ENCODE measurements around the gene GALNT9.
"Not testable (repeated sequence)": the region's sequence is repeated elsewhere in the genome, so short reads cannot be mapped to it uniquely, and the experiment has no call there.

Gene GALNT9

DNA sequence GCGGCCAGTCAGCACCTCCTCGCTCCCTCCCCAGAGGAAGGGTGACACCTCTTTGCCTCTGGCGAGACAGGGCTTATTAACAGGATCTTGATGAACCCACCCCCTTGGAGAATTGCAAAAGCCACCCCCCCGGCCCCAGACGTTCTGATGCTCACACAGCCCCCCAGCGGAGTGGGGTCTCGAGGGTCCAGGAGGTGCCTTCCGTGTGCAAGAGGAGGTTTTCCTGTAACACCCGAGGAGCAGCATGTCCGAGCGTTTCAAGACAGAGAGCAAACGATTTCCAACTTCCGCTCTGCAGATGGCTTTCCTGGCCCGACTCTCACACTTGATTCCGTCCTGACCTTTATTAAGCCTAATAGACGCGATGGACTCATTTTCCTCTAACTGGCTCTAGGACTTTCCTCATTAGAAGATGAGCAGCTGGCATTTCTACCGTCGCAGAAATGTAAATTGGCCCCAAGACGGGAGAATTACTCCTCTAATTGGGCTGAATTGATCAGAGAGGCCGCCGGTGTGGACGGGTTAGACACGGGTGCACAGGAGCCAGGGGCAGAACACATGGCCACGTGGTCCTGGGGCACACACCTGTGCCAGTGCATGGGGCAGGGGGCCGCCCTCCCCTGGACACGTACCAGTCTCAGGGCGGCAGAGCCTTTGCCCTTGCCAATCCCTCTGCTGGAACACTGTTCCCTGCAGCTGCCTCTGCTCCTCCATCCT lies 100.8 kb downstream of the GALNT9 start:
- DNase-seq: no peak

DNA sequence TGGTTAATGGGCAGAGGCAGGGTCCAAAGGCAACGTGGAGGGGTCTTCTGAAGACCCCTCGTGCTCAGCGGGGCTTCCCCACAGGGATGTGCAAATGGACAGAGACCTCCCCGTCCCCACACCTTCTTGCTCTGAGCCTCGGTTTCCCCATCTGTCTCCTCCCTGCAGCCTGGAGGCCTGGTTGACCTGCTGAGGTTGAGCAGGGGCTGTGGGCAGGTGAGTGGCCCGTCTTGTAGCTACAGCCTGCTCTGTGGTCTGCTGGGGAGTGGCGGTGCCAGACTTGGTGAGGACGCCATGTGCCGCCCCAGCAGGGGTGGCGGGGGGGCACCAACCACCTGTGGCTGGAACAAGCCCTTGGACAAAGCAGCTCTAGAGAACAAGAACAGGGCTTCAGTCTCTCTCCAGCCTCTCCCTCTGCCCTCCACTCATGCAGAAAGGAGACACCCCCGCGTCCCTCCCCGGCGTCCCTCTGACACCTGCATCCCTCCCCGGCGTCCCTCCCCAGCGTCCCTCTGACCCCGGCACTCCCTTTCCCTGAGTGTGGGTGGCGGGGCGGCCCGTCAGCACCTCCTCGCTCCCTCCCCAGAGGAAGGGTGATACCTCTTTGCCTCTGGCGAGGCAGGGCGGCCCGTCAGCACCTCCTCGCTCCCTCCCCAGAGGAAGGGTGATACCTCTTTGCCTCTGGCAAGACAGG lies 101.5 kb downstream of the GALNT9 start:
- no peak for DNase-seq

DNA sequence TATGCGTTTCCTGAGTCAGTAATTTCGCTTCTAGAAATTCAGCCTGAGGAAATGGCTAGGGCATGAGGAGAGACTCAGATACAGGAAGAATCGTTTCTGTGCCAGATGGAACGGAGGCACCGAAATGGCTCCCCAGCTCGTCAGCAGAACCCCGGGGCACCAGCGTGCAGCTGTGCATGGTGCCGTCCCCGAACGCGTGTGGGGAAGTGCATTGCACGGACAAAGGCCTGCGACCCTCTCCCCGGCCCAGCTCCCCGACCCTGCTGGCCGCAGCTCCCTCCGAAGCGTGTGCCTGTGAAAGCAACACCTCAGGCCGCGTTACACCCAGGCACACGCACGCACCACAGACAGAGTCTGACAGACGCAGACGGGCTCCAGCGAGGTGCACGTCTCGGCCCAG lies 102.3 kb downstream of the GALNT9 start:
- no peak for DNase-seq

GRCh38 chr12:132226604-132227003 lies 102.8 kb downstream of the GALNT9 start:
- no peak for DNase-seq

DNA sequence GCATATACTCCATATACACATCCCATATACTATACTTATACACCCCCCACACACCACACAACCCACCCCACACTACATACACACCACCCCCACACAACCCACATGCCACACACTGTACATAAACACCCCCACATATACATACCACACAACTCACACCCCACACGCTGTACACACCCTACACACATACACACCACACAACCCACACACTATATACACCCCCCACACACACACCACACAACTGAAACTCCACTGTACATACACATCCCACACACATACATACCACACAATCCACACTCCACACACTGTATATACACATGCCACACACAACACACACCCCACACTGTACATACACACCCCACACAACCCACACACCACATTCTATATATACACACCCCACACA lies 104.2 kb downstream of the GALNT9 start:
- DNase-seq: no peak

GRCh38 chr12:132224484-132224883 lies 104.9 kb downstream of the GALNT9 start:
- no peak for DNase-seq

DNA sequence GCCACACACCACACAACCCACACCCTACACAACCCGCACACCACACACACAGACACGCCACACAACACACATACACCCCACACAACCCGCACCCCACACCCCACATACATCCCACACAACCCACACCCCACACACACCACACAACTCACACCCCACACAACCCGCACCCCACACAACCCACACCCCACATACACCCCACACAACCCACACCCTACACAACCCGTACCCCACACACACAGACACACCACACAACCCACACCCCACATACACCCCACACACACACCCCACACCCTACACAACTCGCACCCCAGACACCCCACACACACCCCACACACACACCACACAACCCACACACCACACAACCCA lies 106.6 kb downstream of the GALNT9 start:
- DNase-seq: no peak

DNA sequence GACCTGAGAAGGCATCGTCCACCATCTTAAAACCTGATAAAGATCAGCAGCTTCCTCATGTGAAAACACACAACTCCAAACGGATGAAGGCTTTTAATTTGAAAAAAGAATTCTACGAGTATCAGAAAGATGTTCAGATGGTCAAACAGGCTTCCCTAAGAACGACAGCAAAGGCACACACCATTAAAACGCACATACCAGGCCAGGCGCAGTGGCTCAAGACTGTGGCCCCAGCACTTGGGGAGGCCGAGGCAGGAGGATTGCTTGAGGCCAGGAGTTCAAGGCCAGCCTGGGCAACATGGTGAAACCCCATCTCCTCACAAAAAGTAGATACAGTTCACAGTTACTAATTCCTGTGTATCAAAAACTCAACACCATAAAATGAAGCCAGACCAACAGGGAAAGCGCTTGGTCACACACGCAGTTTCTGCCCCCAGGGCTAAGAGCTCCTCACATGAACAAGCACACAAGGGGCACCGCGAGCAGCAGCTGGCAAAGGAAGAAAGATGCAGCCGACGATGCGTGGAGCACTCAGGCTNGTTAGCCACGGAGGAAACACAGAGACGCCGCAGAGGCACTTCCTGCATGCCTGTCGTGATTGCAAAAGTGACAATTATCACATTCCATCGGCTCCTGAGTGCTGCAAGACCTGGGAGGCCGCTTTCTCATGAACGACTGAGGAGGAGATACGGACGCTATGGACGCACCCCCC lies 107.1 kb downstream of the GALNT9 start:
- peak; percentile 31 for DNase-seq

DNA sequence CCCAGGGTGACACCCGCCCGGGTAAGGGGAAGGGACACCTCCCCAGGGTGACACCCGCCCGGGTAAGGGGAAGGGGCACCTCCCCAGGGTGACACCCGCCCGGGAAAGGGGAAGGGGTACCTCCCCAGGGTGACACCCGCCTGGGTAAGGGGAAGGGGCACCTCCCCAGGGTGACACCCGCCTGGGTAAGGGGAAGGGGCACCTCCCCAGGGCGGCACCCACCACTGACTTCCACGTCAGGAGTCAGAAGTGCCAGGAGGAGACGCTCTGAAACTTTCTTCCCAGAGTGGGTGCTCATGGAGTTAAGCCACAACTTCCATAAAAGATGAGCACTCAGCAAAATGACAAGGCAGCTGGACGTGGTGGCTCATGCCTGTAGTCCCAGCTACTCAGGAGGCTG lies 109.6 kb downstream of the GALNT9 start:
- not testable (repeated sequence) for DNase-seq

- DNase-seq: no peak
These were observed 110.1 kb downstream of the GALNT9 start for GRCh38 chr12:132219323-132219722.

- DNase-seq: peak; percentile 37
These were observed 110.5 kb downstream of the GALNT9 start for GRCh38 chr12:132218915-132219314.

DNA sequence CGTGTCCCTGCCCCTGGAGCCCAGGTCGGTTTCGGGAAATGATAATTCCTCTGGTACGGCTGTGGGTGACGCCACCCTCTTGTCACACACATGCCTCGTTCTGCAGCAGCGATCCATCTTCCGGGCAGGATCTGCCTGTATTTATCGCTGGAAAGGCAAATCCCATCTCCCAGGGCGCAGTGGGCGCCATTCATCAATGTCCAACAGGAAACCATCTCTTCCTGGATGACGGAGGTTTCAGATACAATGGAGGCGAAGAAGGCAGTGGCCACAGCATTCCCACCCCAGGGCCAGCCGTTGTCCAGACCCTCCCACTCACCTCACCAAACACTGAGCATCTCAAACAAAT lies 110.9 kb downstream of the GALNT9 start:
- DNase-seq: no peak

DNA sequence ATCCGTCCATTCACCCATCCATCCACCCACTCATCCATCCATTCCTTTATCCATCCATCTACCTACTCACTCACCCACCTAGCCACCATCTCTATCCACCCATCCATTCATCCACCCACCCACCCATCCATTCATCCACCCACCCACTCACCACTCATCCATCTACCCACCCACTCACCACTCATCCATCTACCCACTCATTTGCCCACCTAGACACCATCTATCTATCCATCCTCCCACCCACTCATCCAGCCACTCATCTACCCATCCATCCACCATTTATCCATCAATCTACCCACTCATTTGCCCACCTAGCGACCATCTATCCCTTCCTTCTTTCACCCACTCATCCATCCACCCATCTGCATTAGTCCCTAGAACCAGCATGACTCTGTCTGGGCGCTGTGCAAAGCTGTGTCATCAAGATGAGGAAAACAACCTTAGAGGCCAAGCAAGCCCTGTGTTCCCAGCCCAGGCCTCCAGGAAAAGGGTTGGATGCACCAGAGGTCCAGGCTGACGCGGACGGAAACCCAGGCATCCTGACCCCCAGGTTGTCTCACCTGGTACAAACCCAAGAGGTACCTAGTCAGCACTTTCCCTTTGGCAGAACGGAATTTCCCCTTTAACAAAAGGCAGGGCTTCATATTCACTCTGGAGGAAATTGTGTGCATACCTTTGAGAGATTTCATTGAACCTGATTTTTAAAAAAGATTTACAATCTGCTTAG lies 111.4 kb downstream of the GALNT9 start:
- no peak for DNase-seq

DNA sequence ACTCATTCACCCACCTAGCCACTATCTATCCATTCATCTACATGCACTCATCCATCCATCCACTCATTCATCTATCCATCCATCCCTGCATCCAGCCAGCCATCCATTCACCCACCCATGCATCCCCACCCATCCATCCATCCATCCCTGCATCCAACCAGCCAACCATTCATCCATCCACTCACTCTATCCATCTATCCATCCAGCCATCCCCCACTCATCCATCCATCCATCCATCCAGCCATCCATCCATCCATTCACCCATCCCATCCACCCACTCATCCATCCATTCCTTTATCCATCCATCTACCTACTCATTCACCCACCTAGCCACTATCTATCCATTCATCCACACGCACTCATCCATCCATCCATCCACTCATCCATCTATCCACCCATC lies 112.0 kb downstream of the GALNT9 start:
- no peak for DNase-seq

- DNase-seq: no peak
These were observed 112.9 kb downstream of the GALNT9 start for GRCh38 chr12:132216354-132216987.

GRCh38 chr12:132215299-132215989 lies 113.9 kb downstream of the GALNT9 start:
- no peak for DNase-seq

DNA sequence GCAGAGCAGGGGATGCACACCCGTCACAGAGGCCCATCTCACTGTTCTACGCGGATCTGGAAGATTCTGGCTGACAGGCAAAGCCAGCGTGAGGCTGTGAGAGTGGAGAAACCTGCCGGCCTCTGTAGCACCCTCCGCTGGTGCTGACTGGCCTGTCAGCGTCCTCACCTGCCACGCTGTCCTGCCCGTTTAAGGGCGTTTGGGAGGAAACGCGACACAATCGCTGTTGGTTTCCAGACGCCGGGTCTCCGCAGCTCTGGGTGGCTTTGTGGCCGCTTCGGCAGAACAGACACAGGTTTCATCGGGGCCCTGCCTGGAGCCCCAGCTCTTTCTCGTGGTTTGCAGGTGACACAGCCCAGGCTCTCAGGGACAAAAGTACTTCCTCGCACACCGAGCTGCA lies 114.5 kb downstream of the GALNT9 start:
- DNase-seq: no peak

DNA sequence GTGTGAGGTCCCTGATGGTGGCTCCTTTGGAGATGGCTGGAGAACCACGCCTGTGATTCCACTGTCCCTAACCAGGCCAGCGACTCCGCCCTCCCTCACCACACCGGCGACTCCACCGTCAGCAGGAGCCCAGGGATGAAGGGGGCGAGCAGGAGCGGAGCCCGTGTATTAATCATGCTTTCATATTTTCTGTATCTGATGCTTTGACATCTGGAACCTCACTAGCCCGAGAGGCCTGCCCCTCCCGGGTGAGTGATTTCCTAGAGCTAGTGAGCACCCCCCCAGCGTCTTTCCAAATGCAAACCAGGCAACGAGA lies 115.3 kb downstream of the GALNT9 start:
- no peak for DNase-seq

- DNase-seq: no peak
These were observed 115.8 kb downstream of the GALNT9 start for GRCh38 chr12:132213359-132214160.

DNA sequence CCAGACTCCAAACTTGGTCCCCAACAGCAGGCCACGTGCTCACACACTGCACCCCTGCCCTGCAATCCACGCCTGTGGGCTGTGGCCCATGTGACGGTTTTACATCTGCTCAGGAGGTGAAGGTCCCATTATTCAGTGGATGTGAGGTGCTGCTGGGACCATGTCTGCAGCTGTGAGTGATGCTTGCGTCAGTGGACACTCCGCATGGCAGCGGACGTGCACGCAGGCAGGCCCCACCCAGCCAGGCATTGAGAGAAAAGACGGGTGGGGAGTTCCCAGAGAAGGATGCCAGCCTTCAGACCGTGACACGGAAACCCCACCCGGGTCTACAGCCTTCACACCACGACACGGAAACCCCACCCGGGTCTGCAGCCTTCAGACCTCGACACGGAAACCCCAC lies 117.6 kb downstream of the GALNT9 start:
- peak; percentile 13 for DNase-seq

DNA sequence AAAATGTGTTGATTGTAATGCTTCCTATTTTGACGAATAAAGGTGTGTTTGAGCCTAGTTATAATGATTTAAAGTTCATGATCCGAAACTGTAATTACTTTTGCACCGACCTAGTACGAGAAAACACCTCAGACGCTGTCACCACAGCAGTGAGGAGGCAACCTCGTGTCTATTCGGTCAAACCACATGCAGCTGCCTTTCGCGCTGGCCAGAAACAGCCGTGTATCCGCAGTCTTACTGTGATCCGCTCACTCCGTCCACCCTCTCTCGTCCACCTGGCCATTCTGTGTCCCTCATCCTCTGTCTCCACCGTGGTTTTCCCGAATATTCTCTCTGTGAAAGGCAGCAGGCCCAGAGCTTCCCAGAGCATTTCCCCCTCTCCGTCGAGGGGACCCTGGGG lies 118.1 kb downstream of the GALNT9 start:
- DNase-seq: no peak
